UCSD-AML1 (cell line): ENCODE measurements around the gene NKAIN2.
"Not testable (repeated sequence)": the region's sequence is repeated elsewhere in the genome, so short reads cannot be mapped to it uniquely, and the experiment has no call there.

Source experiments
- DNase-seq: peaks from one replicate; lab custom pipeline; 2025; ENCODE audit not compliant: unreplicated experiment; lab: John Stamatoyannopoulos, UW

The NKAIN2 gene

GRCh38 chr6:124723671-124724070 lies 920.0 kb downstream of the NKAIN2 start:
- DNase-seq: no peak

- DNase-seq: not testable (repeated sequence)
Measured at GRCh38 chr6:124737804-124738203, 934.1 kb downstream of the NKAIN2 start.

- no peak for DNase-seq
Measured at GRCh38 chr6:124738482-124738881, 934.8 kb downstream of the NKAIN2 start.

- no peak for DNase-seq
Measured at GRCh38 chr6:124741341-124741740, 937.7 kb downstream of the NKAIN2 start.

GRCh38 chr6:124742971-124743370 lies 939.3 kb downstream of the NKAIN2 start:
- DNase-seq: no peak

GRCh38 chr6:124743420-124743819 lies 939.8 kb downstream of the NKAIN2 start:
- no peak for DNase-seq

- no peak for DNase-seq
Measured at GRCh38 chr6:124747349-124747748, 943.7 kb downstream of the NKAIN2 start.

GRCh38 chr6:124748778-124749177 lies 945.1 kb downstream of the NKAIN2 start:
- no peak for DNase-seq

- DNase-seq: no peak
Measured at GRCh38 chr6:124753001-124753400, 949.3 kb downstream of the NKAIN2 start.

GRCh38 chr6:124753562-124754105 lies 950.0 kb downstream of the NKAIN2 start:
- no peak for DNase-seq

GRCh38 chr6:124755321-124755720 lies 951.7 kb downstream of the NKAIN2 start:
- DNase-seq: no peak

- DNase-seq: no peak
Measured at GRCh38 chr6:124757560-124757959, 953.9 kb downstream of the NKAIN2 start.

GRCh38 chr6:124758663-124759062 lies 955.0 kb downstream of the NKAIN2 start:
- DNase-seq: no peak

GRCh38 chr6:124765280-124765679 lies 961.6 kb downstream of the NKAIN2 start:
- DNase-seq: no peak

- no peak for DNase-seq
Measured at GRCh38 chr6:124768224-124768623, 964.6 kb downstream of the NKAIN2 start.

GRCh38 chr6:124769811-124770544 lies 966.3 kb downstream of the NKAIN2 start:
- DNase-seq: no peak

GRCh38 chr6:124770784-124771183 lies 967.1 kb downstream of the NKAIN2 start:
- no peak for DNase-seq

- no peak for DNase-seq
Measured at GRCh38 chr6:124772733-124773319, 969.2 kb downstream of the NKAIN2 start.

GRCh38 chr6:124775121-124775520 lies 971.5 kb downstream of the NKAIN2 start:
- DNase-seq: no peak

GRCh38 chr6:124777863-124778262 lies 974.2 kb downstream of the NKAIN2 start:
- no peak for DNase-seq

- no peak for DNase-seq
Measured at GRCh38 chr6:124780623-124781022, 977.0 kb downstream of the NKAIN2 start.

- no peak for DNase-seq
Measured at GRCh38 chr6:124783344-124783743, 979.7 kb downstream of the NKAIN2 start.
